Measurements from ENCODE around the gene ZNF500.

DNA sequence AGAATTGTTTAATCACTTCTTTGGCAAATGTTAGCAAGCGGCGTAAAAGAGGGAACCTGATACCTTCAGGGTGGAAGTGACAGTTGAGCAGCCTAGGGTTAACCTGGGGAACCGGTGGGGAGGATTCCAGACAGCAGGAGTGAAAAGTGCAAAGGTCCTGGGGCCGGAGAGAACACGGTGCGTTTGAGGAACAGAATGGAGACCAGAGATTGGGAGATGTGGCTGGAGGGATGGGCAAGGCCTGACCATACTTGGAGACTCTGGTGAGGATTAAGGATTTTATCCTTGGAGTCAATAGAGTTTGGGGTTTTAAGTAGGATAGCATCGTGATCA, 2.3 kb upstream of the ZNF500 start:
- TF ChIP-seq, protein P1, sequence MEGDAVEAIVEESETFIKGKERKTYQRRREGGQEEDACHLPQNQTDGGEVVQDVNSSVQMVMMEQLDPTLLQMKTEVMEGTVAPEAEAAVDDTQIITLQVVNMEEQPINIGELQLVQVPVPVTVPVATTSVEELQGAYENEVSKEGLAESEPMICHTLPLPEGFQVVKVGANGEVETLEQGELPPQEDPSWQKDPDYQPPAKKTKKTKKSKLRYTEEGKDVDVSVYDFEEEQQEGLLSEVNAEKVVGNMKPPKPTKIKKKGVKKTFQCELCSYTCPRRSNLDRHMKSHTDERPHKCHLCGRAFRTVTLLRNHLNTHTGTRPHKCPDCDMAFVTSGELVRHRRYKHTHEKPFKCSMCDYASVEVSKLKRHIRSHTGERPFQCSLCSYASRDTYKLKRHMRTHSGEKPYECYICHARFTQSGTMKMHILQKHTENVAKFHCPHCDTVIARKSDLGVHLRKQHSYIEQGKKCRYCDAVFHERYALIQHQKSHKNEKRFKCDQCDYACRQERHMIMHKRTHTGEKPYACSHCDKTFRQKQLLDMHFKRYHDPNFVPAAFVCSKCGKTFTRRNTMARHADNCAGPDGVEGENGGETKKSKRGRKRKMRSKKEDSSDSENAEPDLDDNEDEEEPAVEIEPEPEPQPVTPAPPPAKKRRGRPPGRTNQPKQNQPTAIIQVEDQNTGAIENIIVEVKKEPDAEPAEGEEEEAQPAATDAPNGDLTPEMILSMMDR (IDR thresholded peaks at IDR 0.05) = no peak
- no peak for TF ChIP-seq EP300 (IDR thresholded peaks at IDR 0.05)
- no peak for TF ChIP-seq POLR2A (IDR thresholded peaks at IDR 0.05)
- no peak for TF ChIP-seq POLR2AphosphoS5 (IDR thresholded peaks at IDR 0.05)

All from stomach (tissue), 4 donors.